ENCODE measurements around the gene IMMP2L. TPM values are rescaled to one million over a fixed set of nuclear protein-coding genes. Genes with fewer than 3 reads are reported as not detected.

IMMP2L gene
- total and polyA plus RNA-seq, 2 of the 4 experiments (the other 2 are of a cell fraction): 5.8 to 9.3 TPM

DNA sequence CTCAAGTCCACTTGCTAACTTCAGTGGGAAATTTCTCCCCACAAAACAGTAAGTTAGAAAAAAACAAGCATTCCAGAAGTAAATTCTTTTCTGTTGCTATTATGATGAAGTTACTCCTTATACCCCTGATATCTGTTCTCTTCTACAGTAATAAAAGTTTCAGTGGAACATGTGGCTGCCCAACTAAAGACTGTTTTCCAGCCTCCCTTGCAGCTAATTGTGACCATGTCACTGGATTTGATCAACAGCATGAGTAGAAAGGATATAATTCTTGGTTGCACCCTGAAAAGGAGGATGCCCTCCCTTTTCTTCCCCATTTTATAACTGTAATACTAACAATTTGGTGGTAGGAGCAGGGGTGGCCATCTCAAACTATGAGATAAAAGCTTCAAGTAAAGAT is 40.6 kb downstream of the IMMP2L start:
- no TSS peak for BruUV-seq (replicated peaks)

More for the DNA sequence above, 40.6 kb downstream of the IMMP2L start:
- intact Hi-C loops (cut with micrococcal nuclease): no loop called here
- Histone ChIP-seq H4K8ac (ENCODE audit: low read depth in 2 of 2, low read length in 2 of 2) (no peak overlapping the region), H3K9me3 (ENCODE audit: control insufficient read depth, insufficient read depth, low read length) (no peaks in the 10 kb centered on the region), H4K20me1 (ENCODE audit: insufficient read depth, low read length) (no peaks in the 10 kb centered on the region), H3K79me1 (ENCODE audit: low read depth in 1 of 2, low read length in 2 of 2) (no peaks in the 10 kb centered on the region), H3K4me2 (ENCODE audit: low read depth, low read length) (no peak overlapping the region), H3K23ac (ENCODE audit: low read depth, low read length) (no peak overlapping the region), H3K4me3 (ENCODE audit: insufficient read depth, low read depth, low read length) (no peak overlapping the region), H2AFZ (replicated peaks; ENCODE audit: low read length, poor library complexity) (no peak overlapping the region), H3K4me1 (ENCODE audit: control insufficient read depth, insufficient read depth, low read length) (no peaks in the 10 kb centered on the region), H4K91ac (ENCODE audit: insufficient read depth, low read depth, low read length) (no peak overlapping the region), H2BK120ac (ENCODE audit: low read depth, low read length) (no peak overlapping the region), H3K14ac (replicated peaks; ENCODE audit: low read depth, low read length) (no peak overlapping the region), H3K4ac (ENCODE audit: low read depth, low read length) (no peak overlapping the region), H3K18ac (ENCODE audit: low read depth, low read length) (no peak overlapping the region), H4K5ac (ENCODE audit: low read depth, low read length) (no peak overlapping the region), H2BK15ac (ENCODE audit: low read depth, low read length) (no peak overlapping the region), H2BK20ac (ENCODE audit: low read depth, low read length) (no peak overlapping the region), H3K36me3 (ENCODE audit: control insufficient read depth, insufficient read depth, low read length) (peaks cover 1% of the 10 kb centered on the region; the same call in 1 of the 2 replicates), H3K27ac (ENCODE audit: insufficient read depth, low read length) (no peak overlapping the region), H3K56ac (ENCODE audit: extremely low read depth, insufficient read depth, low read length) (no peak overlapping the region), H3K9ac (ENCODE audit: low read depth, low read length) (no peak overlapping the region), H3K9me1 (ENCODE audit: insufficient read depth, low read length) (no peaks in the 10 kb centered on the region), H2AK5ac (ENCODE audit: low read depth, low read length) (no peak overlapping the region), H2BK5ac (ENCODE audit: low read depth, low read length, poor library complexity, severe bottlenecking) (no peak overlapping the region), H2AK9ac (replicated peaks; ENCODE audit: low read depth, low read length, poor library complexity) (no peak overlapping the region), H3K27me3 (ENCODE audit: control insufficient read depth, insufficient read depth, low read length) (no peaks in the 10 kb centered on the region)
- CTCF ChIA-PET: no interaction called here
- no peak for DNase-seq
- dilution Hi-C loops (cut with HindIII; ENCODE audit: low sequenced_read_pairs, unreplicated experiment): no loop called here
- ATAC-seq (ENCODE audit: low read depth): no peak
- POLR2A ChIA-PET (ENCODE audit: unreplicated experiment): no interaction called here
- TF ChIP-seq RFX5 (IDR thresholded peaks at IDR 0.05; ENCODE audit: low read depth, low read length) (no peak), SMC3 (IDR thresholded peaks at IDR 0.05; ENCODE audit: low read depth, low read length) (no peak), BHLHE40 (IDR thresholded peaks at IDR 0.05; ENCODE audit: low read depth, low read length) (no peak), NFE2L2 (IDR thresholded peaks at IDR 0.05; ENCODE audit: low read depth, low read length) (no peak)
- TF ChIP-seq, protein P1, sequence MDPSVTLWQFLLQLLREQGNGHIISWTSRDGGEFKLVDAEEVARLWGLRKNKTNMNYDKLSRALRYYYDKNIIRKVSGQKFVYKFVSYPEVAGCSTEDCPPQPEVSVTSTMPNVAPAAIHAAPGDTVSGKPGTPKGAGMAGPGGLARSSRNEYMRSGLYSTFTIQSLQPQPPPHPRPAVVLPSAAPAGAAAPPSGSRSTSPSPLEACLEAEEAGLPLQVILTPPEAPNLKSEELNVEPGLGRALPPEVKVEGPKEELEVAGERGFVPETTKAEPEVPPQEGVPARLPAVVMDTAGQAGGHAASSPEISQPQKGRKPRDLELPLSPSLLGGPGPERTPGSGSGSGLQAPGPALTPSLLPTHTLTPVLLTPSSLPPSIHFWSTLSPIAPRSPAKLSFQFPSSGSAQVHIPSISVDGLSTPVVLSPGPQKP (IDR thresholded peaks at IDR 0.05; ENCODE audit: borderline replicate concordance, low read depth, low read length): no peak
- in situ Hi-C loops (cut with MboI; ENCODE audit: low sequenced_read_pairs): no loop called here
